ENCODE measurements around the gene KIF4A. TPM values are rescaled to one million over a fixed set of nuclear protein-coding genes. Genes with fewer than 3 reads are reported as not detected.
"Not testable (repeated sequence)": the region's sequence is repeated elsewhere in the genome, so short reads cannot be mapped to it uniquely, and the experiment has no call there.

Gene KIF4A
- total and polyA plus RNA-seq, 10 donors: 0.41 to 6.0 (median 2.3) TPM

DNA sequence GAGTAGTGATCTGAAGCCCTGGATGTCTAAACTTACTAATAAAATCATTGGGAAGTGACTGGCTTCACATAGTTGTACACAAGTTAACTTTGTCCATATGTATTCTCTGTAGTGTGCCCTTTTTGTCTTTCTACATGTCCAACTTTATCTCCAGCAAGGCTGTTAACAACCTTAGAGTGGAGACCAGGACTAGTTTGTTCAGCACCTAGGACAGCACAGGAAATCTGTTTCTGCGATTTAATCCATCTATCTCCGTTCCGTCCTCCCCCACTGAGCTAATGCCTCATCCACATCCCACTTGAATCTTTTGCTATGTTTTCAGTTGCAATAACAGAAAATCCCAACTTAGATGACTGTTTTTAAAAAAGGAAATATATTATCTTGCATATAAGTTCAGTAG, 25.1 kb upstream of the KIF4A start:
- intact Hi-C loops (cut with DNase I; ENCODE audit: low total_unique reads): no loop called here
- H3K4me1 ChIP-seq: no peaks in the 10 kb centered on the region
- H3K27me3 ChIP-seq (replicated peaks in 1 of 7): no peaks in the 10 kb centered on the region
- 66 to 82% (median 67%) methylated on average over 3 of the region's 3 CpGs for WGBS, 5 donors
- DNase-seq: no peak
- H3K36me3 ChIP-seq: no peaks in the 10 kb centered on the region
- TF ChIP-seq POLR2AphosphoS5 (IDR thresholded peaks at IDR 0.05) (no peak), POLR2A (IDR thresholded peaks at IDR 0.05) (no peak)
- TF ChIP-seq, protein P1, sequence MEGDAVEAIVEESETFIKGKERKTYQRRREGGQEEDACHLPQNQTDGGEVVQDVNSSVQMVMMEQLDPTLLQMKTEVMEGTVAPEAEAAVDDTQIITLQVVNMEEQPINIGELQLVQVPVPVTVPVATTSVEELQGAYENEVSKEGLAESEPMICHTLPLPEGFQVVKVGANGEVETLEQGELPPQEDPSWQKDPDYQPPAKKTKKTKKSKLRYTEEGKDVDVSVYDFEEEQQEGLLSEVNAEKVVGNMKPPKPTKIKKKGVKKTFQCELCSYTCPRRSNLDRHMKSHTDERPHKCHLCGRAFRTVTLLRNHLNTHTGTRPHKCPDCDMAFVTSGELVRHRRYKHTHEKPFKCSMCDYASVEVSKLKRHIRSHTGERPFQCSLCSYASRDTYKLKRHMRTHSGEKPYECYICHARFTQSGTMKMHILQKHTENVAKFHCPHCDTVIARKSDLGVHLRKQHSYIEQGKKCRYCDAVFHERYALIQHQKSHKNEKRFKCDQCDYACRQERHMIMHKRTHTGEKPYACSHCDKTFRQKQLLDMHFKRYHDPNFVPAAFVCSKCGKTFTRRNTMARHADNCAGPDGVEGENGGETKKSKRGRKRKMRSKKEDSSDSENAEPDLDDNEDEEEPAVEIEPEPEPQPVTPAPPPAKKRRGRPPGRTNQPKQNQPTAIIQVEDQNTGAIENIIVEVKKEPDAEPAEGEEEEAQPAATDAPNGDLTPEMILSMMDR (IDR thresholded peaks at IDR 0.05 in 8 of 11, conservative IDR thresholded peaks at IDR 0.05 in 3 of 11): no peak
- no peak overlapping the region for H3K4me3 ChIP-seq
- H3K9me3 ChIP-seq: no peaks in the 10 kb centered on the region
- no peak overlapping the region for H3K27ac ChIP-seq

DNA sequence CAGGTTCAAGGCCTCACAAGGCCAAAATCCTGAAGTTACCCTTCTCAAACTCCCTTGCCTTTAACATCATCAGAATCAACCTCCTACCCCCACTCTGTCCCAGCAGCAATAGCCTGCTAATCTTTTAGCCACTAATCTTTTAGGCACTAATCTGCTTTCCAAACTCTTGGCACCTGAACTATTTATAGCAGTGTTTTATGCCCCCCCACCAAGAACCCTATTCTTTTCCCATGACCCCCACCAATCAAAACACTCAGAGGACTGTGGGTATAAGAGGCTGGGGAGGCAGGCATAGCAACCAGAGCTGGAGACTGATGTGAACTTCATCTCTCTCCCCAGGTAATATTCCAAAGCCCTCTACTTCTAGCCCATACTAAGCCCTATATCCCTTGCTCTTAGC, 21.9 kb upstream of the KIF4A start, which contains the start of gene ARR3:
TSS of gene ARR3 (plus strand) at position 301 of the 400 bp plus-strand sequence. CDS start 1,052 bp downstream, outside the sequence.
- TF ChIP-seq POLR2A (IDR thresholded peaks at IDR 0.05): no peak
- TF ChIP-seq POLR2AphosphoS5 (IDR thresholded peaks at IDR 0.05): no peak
- TF ChIP-seq, protein P1 (IDR thresholded peaks at IDR 0.05 in 8 of 11, conservative IDR thresholded peaks at IDR 0.05 in 3 of 11): no peak

DNA sequence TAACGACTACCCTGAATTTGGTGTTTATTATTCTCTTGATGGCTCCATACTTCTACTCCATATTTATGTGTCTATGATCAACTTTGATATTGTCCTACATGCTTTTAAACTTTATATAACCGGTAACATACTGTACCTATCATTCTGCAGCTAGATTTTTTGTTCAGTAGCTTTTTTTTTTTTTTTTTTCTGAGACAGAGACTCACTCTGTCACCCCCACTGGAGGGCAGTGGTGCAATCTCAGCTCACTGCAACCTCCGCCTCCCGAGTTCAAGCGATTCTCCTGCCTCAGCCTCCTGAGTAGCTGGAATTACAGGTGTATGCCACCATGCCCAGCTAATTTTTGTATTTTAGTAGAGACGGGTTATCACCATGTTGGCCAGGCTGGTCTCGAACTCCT, 15.9 kb upstream of the KIF4A start:
- DNase-seq; H3K4me3 ChIP-seq; H3K27ac ChIP-seq; intact Hi-C loops (cut with DNase I; ENCODE audit: low total_unique reads); H3K9me3 ChIP-seq; H3K36me3 ChIP-seq; H3K4me1 ChIP-seq; H3K27me3 ChIP-seq (replicated peaks in 1 of 7): not testable (repeated sequence)
- 76 to 88% (median 86%) methylated on average over 7 of the region's 7 CpGs for WGBS, 5 donors

More for the DNA sequence above, 21.9 kb upstream of the KIF4A start, which contains the start of gene ARR3:
- no peaks in the 10 kb centered on the region for H3K36me3 ChIP-seq
- no peaks in the 10 kb centered on the region for H3K4me1 ChIP-seq
- intact Hi-C loops (cut with DNase I; ENCODE audit: low total_unique reads): no loop called here
- H3K27me3 ChIP-seq (replicated peaks in 1 of 7): no peaks in the 10 kb centered on the region
- no peak within 1 kb of the TSS for H3K4me3 ChIP-seq
- H3K9me3 ChIP-seq: no peaks in the 10 kb centered on the region
- no peak for DNase-seq
- H3K27ac ChIP-seq: no peak within 1 kb of the TSS

DNA sequence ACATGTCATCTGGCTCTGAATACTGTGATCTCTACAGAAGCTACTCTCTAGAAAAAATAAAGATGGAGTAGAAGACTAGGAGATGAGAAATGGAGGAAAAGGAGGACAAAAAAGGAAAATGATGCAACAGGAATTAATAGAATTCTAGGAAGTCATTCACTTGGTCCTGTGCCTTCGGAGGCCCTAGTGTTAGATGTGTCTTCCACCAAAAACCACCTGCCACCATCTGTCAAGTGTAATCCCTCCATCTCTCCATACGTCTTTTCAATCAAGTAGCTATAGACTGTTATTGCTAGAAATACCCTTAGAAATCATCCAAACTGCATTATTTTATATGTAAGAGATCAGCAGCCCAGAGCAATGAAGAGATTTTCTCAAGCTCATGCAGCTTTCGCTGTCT, 10.8 kb upstream of the KIF4A start:
- TF ChIP-seq, protein P1 (IDR thresholded peaks at IDR 0.05 in 8 of 11, conservative IDR thresholded peaks at IDR 0.05 in 3 of 11): no peak
- TF ChIP-seq POLR2A (IDR thresholded peaks at IDR 0.05): no peak
- TF ChIP-seq POLR2AphosphoS5 (IDR thresholded peaks at IDR 0.05): no peak
- intact Hi-C loops (cut with DNase I; ENCODE audit: low total_unique reads): no loop called here
- Histone ChIP-seq H3K36me3 (peaks cover 0 to 15% (median 0%) of the 10 kb centered on the region in 6 donors), H3K27ac (no peak overlapping the region), H3K4me1 (no peaks in the 10 kb centered on the region), H3K27me3 (replicated peaks in 1 of 7) (no peaks in the 10 kb centered on the region), H3K4me3 (no peak overlapping the region), H3K9me3 (no peaks in the 10 kb centered on the region)
- no peak for DNase-seq
- 78 to 99% (median 84%) methylated on average over 3 of the region's 3 CpGs for WGBS, 5 donors

DNA sequence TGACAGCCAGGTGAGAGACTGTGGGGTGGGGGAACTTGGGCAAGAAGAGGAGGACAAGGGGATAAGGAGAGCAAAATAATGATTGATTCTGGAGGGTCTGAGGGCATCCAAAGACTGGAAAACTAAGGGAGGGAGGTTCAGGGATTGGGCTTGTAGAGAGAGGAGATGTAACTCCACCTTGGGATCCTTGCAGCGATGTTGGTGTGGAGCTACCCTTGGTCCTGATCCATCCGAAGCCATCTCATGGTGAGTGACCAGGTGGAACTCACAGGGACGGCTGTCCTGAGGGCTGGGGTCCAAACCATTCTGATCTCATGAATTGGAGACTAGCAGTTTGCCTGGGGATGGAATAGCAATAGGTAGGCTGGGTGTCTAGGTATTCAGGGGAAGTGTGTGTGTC, 9.3 kb upstream of the KIF4A start:
- Histone ChIP-seq H3K4me1 (no peaks in the 10 kb centered on the region), H3K27ac (no peak overlapping the region), H3K4me3 (no peak overlapping the region), H3K9me3 (no peaks in the 10 kb centered on the region), H3K36me3 (peaks cover 0 to 26% (median 0%) of the 10 kb centered on the region in 6 donors), H3K27me3 (replicated peaks in 1 of 7) (no peaks in the 10 kb centered on the region)
- no peak for DNase-seq
- TF ChIP-seq POLR2A (IDR thresholded peaks at IDR 0.05) (no peak), POLR2AphosphoS5 (IDR thresholded peaks at IDR 0.05) (no peak)
- TF ChIP-seq, protein P1 (IDR thresholded peaks at IDR 0.05 in 8 of 11, conservative IDR thresholded peaks at IDR 0.05 in 3 of 11): no peak
- intact Hi-C loops (cut with DNase I; ENCODE audit: low total_unique reads): no loop called here
- 67 to 93% (median 92%) methylated on average over 2 to 3 of the region's 3 CpGs for WGBS, 5 donors
